Measurements from ENCODE around the gene AGK.

GRCh38 chr7:141649137-141649864, 98.1 kb downstream of the AGK start:
- no peak for TF ChIP-seq CTCF (IDR thresholded peaks at IDR 0.05)
- no peak for TF ChIP-seq POLR2A (IDR thresholded peaks at IDR 0.05)

Data from lower leg skin (tissue), 3 donors.